K562 (cell line): ENCODE measurements around the gene ADARB2.

Source experiments
- YY1 ChIP-seq, 3 experiments: IDR thresholded peaks; 2 replicates each; pipeline ENCODE4 v1.6.1; 2011; ENCODE audit warnings: low read length in 2 of 3, mild to moderate bottlenecking in 2 of 3, moderate library complexity in 2 of 3, borderline replicate concordance in 1 of 3, control low read depth in 1 of 3, low read depth in 1 of 3; ENCODE audit not compliant: insufficient read depth in 3 of 3, insufficient replicate concordance in 2 of 3, control insufficient read depth in 1 of 3, insufficient read length in 1 of 3; ENCODE audit errors: extremely low read depth in 1 of 3
- ZFX ChIP-seq: sonication (generic); formaldehyde crosslinking; IDR thresholded peaks from 2 replicates; pipeline ENCODE4 v1.8.0; 2022; ENCODE audit warnings: mild to moderate bottlenecking, missing genetic modification reagents, moderate library complexity

DNA sequence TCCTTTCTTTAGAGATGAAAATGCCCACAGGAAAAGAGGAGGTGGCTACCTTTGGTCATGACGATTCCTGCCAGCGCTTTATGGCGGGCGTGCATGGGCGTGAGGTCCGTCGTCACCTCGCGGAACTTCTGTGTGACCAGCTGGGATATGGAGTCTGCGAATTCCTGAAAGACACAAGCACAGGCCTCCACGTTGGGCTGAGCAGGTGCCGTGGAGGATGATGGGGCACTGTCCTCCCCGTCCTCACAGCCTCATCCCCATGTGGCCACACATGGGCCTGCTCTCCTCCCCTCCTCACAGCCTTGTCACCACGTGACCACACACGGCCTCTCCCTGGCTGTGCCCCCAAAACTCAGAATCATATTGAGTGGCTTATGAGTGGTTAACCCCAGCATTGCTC, 466.4 kb downstream of the ADARB2 start:
- no peak for TF ChIP-seq ZFX (CRISPR knock-in tag)
- TF ChIP-seq YY1 (IDR thresholded peaks at IDR 0.05; ENCODE audit: borderline replicate concordance in 1 of 3, control insufficient read depth in 1 of 3, extremely low read depth in 1 of 3, insufficient read depth in 3 of 3, insufficient read length in 1 of 3, insufficient replicate concordance in 2 of 3, low read depth in 1 of 3, low read length in 2 of 3) = no peak
